GM04504 (cell line): ENCODE data around the gene MRPS22.
"Not testable (repeated sequence)": the region's sequence is repeated elsewhere in the genome, so short reads cannot be mapped to it uniquely, and the experiment has no call there.

Experiments
- DNase-seq: peaks from one replicate; pipeline ENCODE4 v3.0.0-alpha.2; 2012; ENCODE audit warnings: low read depth

MRPS22 gene

GRCh38 chr3:139396707-139397106 lies 52.9 kb downstream of the MRPS22 start:
- DNase-seq: no peak

GRCh38 chr3:139401155-139401554 lies 57.3 kb downstream of the MRPS22 start:
- DNase-seq: not testable (repeated sequence)
